AG04450 (cell line): ENCODE measurements around the gene MED19. TPM values are rescaled to one million over a fixed set of nuclear protein-coding genes. Genes with fewer than 3 reads are reported as not detected.
"Not testable (repeated sequence)": the region's sequence is repeated elsewhere in the genome, so short reads cannot be mapped to it uniquely, and the experiment has no call there.

Experiments
- CTCF ChIA-PET: fragments of 300-600, 350-600 bp; formaldehyde crosslinking; extraction: SDS; loops from one replicate; lab custom pipeline; 2022; ENCODE audit warnings: antibody characterized with exemption, inconsistent platforms; lab: Charles Lee
- POLR2A ChIA-PET: fragments of 350-600 bp; formaldehyde crosslinking; extraction: SDS; loops from one replicate; lab custom pipeline; 2021; ENCODE audit warnings: antibody characterized with exemption, inconsistent platforms; lab: Yijun Ruan, JAX
- DNase-seq: peaks from one replicate; pipeline ENCODE4 v3.0.0-alpha.2; 2011; ENCODE audit warnings: low read depth, low spot score
- H3K27ac ChIP-seq: one replicate; pipeline ENCODE4 v1.5.1; 2012; ENCODE audit warnings: low read depth, low read length, control low read depth
- H3K27me3 ChIP-seq: one replicate; pipeline ENCODE4 v1.6.0; 2012; ENCODE audit warnings: low read length; ENCODE audit not compliant: control insufficient read depth, insufficient read depth
- H3K4me3 ChIP-seq: 2 replicates; pipeline ENCODE4 v1.5.1; 2011; ENCODE audit warnings: mild to moderate bottlenecking, low read depth, low read length, control low read depth
- H3K9me3 ChIP-seq: 2 replicates; pipeline ENCODE4 v1.5.1; 2012; ENCODE audit warnings: low read length; ENCODE audit not compliant: control insufficient read depth, insufficient read depth
- CTCF ChIP-seq: IDR thresholded peaks from 2 replicates; pipeline ENCODE4 v1.5.1; 2011; ENCODE audit warnings: low read depth, low read length, control low read depth, inconsistent platforms
- polyA plus RNA-seq: library from polyadenylated mRNA; depleted of rRNA; stranded (reverse); fragments of >200 nt; gene quantifications from 2 replicates; pipeline ENCODE4 v1.2.3, GENCODE V29; 2011

Gene MED19
- polyA plus RNA-seq, 1 experiment = 28.8 TPM

GRCh38 chr11:57709802-57710367, 2.1 kb downstream of the MED19 start:
- Histone ChIP-seq H3K4me3 (no peak overlapping the region), H3K9me3 (no peaks in the 10 kb centered on the region), H3K27ac (peak overlapping the region; percentile 21), H3K27me3 (no peaks in the 10 kb centered on the region)
- DNase-seq = no peak
- TF ChIP-seq CTCF = no peak
- ChIA-PET CTCF (interaction anchor here (1.3 to 1.6 kb wide), 2 partner anchors 91 to 141 kb away, joined by 3 to 4 read pairs; no protein-coding TSS in a partner anchor), POLR2A (interaction anchor here (0.5 kb wide), 1 partner anchor 61 kb away, joined by 3 read pairs; no protein-coding TSS in a partner anchor)

- DNase-seq, H3K9me3 ChIP-seq, H3K4me3 ChIP-seq, POLR2A ChIA-PET, H3K27me3 ChIP-seq, H3K27ac ChIP-seq: not testable (repeated sequence)
- CTCF ChIA-PET = interaction anchor here (1.4 kb wide), 1 partner anchor 37 kb away, joined by 6 read pairs; no protein-coding TSS in a partner anchor
These were observed 6.6 kb downstream of the MED19 start for GRCh38 chr11:57705432-57705831.

GRCh38 chr11:57704932-57705331, 7.1 kb downstream of the MED19 start:
- H3K4me3 ChIP-seq = no peak overlapping the region
- no peak for DNase-seq
- no peaks in the 10 kb centered on the region for H3K9me3 ChIP-seq
- no peaks in the 10 kb centered on the region for H3K27me3 ChIP-seq
- ChIA-PET CTCF (interaction anchor here (1.4 kb wide), 1 partner anchor 36 kb away, joined by 6 read pairs; no protein-coding TSS in a partner anchor), POLR2A (no interaction called here)
- no peak for TF ChIP-seq CTCF
- H3K27ac ChIP-seq = no peak overlapping the region

GRCh38 chr11:57703341-57703740, 8.7 kb downstream of the MED19 start:
- POLR2A ChIA-PET = interaction anchor here (0.7 kb wide), 1 partner anchor 9 kb away, joined by 3 read pairs; the partner anchor contains the start of gene TMX2
- CTCF ChIA-PET = interaction anchor here (0.6 to 2.5 kb wide), 3 partner anchors 59 to 820 kb away, joined by 5 to 13 read pairs (median 7); no protein-coding TSS in a partner anchor
- Histone ChIP-seq H3K27me3 (no peaks in the 10 kb centered on the region), H3K4me3 (no peak overlapping the region), H3K27ac (no peak overlapping the region), H3K9me3 (no peaks in the 10 kb centered on the region)
- DNase-seq = no peak
- no peak for TF ChIP-seq CTCF

GRCh38 chr11:57700425-57700824, 11.6 kb downstream of the MED19 start:
- Histone ChIP-seq H3K27ac (no peak overlapping the region), H3K27me3 (no peaks in the 10 kb centered on the region), H3K9me3 (no peaks in the 10 kb centered on the region), H3K4me3 (no peak overlapping the region)
- POLR2A ChIA-PET = no interaction called here
- TF ChIP-seq CTCF = no peak
- CTCF ChIA-PET = no interaction called here
- no peak for DNase-seq
